Bronchial epithelial cell (primary cell): ENCODE data around the gene MRPS25. TPM values are rescaled to one million over a fixed set of nuclear protein-coding genes. Genes with fewer than 3 reads are reported as not detected.
"Not testable (repeated sequence)": the region's sequence is repeated elsewhere in the genome, so short reads cannot be mapped to it uniquely, and the experiment has no call there.

Experiments
- DNase-seq: peaks from one replicate; pipeline ENCODE4 v3.0.0-alpha.2; 2010; ENCODE audit warnings: low read depth
- FAIRE-seq: peaks from 2 replicates; lab custom pipeline; 2011; peaks lifted over from hg19 to GRCh38; lab: Jason Lieb, UNC
- H3K27me3 ChIP-seq: 2 replicates; pipeline ENCODE4 v1.5.1; 2011; ENCODE audit warnings: low read length; ENCODE audit not compliant: control insufficient read depth, insufficient read depth
- H3K36me3 ChIP-seq: 2 replicates; pipeline ENCODE4 v1.5.1; 2011; ENCODE audit warnings: low read length; ENCODE audit not compliant: control insufficient read depth, insufficient read depth
- H3K4me3 ChIP-seq: 2 replicates; pipeline ENCODE4 v1.5.1; 2011; ENCODE audit warnings: mild to moderate bottlenecking, low read depth, low read length, control low read depth
- total RNA-seq: library from RNA; depleted of rRNA; stranded (reverse); fragments of >200 nt; gene quantifications from 2 replicates; pipeline ENCODE4 v1.2.1, GENCODE V29; 2014
- TF ChIP-seq, protein P1 (sequence below): IDR thresholded peaks from 2 replicates; pipeline ENCODE4 v1.5.1; 2011; ENCODE audit warnings: mild to moderate bottlenecking, moderate library complexity, low read length, control low read depth, inconsistent platforms; ENCODE audit not compliant: insufficient read depth, severe bottlenecking

The MRPS25 gene
- total RNA-seq, 1 donor from 2014 or later = 11.1 TPM

DNA sequence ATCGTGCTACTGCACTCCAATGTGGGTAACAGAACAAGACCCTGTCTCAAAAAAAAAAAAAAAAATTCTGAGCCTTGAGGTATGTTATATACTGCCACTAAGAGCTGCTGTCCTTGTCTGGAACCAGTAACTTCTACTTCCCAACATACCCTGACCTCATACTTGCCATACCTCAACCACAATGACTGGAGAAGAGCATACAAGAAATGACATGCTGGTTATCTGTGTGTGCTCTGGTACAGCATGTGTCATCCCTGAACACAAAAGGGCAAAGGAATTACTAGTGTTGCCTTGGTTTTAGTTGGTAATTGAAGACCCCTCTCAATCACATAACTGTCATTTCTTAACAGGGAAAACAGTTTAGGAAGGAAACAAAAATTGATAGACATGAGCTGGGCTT is 54.5 kb downstream of the MRPS25 start:
- H3K27me3 ChIP-seq = no peaks in the 10 kb centered on the region
- DNase-seq = peak; percentile 73
- TF ChIP-seq, protein P1, sequence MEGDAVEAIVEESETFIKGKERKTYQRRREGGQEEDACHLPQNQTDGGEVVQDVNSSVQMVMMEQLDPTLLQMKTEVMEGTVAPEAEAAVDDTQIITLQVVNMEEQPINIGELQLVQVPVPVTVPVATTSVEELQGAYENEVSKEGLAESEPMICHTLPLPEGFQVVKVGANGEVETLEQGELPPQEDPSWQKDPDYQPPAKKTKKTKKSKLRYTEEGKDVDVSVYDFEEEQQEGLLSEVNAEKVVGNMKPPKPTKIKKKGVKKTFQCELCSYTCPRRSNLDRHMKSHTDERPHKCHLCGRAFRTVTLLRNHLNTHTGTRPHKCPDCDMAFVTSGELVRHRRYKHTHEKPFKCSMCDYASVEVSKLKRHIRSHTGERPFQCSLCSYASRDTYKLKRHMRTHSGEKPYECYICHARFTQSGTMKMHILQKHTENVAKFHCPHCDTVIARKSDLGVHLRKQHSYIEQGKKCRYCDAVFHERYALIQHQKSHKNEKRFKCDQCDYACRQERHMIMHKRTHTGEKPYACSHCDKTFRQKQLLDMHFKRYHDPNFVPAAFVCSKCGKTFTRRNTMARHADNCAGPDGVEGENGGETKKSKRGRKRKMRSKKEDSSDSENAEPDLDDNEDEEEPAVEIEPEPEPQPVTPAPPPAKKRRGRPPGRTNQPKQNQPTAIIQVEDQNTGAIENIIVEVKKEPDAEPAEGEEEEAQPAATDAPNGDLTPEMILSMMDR = no peak
- FAIRE-seq = peak; percentile 13
- H3K4me3 ChIP-seq = no peak overlapping the region
- peaks cover 8% of the 10 kb centered on the region for H3K36me3 ChIP-seq

GRCh38 chr3:15009167-15009566 is 55.9 kb downstream of the MRPS25 start:
- no peak overlapping the region for H3K4me3 ChIP-seq
- TF ChIP-seq, protein P1 = no peak
- peak; percentile 6 for DNase-seq
- peaks cover 7% of the 10 kb centered on the region for H3K36me3 ChIP-seq
- FAIRE-seq = no peak
- H3K27me3 ChIP-seq = no peaks in the 10 kb centered on the region

DNA sequence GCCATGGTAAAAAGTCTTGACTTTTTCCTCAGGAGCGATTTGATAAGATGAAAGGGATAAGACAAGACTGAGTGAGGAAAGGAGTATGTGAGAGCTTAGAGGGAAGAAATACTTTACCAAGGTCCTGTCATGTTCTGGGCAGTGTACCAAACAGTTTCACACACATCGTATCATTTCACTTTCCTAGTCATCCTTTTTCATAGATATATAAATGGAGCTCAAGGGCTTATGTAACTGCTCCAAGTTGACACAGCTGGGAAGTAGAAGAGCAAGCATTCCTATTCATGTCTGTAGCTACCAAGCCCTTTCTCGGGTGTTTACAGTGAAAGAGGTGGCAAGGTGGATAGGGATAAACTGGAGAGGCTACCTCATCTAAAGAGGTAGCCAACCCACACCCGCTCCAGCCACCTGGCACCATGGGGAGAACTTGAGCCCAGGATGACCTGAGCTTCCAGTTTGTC is 57.4 kb downstream of the MRPS25 start:
- DNase-seq (peak; percentile 73), FAIRE-seq (no peak)
- TF ChIP-seq, protein P1 = no peak
- Histone ChIP-seq H3K36me3 (no peaks in the 10 kb centered on the region), H3K27me3 (no peaks in the 10 kb centered on the region), H3K4me3 (no peak overlapping the region)

DNA sequence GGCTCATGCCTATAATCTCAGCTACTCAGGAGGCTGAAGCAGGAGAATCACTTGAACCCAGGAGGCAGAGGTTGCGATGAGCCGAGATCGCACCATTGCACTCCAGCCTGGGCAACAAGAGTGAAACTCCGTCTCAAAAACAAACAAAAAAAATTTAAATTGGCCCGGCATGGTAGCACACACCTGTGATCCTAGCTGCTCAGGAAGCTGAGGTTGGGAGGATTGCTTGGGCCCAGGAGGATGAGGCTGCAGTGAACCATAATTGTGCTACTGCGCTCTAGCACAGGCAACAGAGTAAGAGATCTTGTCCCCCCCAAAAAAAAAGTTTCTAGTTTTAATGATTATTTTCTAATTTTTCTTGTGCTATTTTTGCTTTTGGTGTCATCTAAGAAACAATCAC is 65.9 kb downstream of the MRPS25 start:
- not testable (repeated sequence) for DNase-seq, H3K27me3 ChIP-seq, FAIRE-seq, H3K4me3 ChIP-seq, H3K36me3 ChIP-seq

Other genes with a start within 250 kb of the MRPS25 start
- gene FGD5, start 246.4 kb downstream of the MRPS25 start, total RNA-seq = not detected in 2 replicates
- gene NR2C2, start 117.7 kb downstream of the MRPS25 start, total RNA-seq = 15.0 and 16.1 TPM in 2 replicates
- gene RBSN, start 33.8 kb upstream of the MRPS25 start, total RNA-seq = 31.5 and 32.9 TPM in 2 replicates
- 34.2 and 35.8 TPM in 2 replicates for gene CAPN7, start 140.9 kb upstream of the MRPS25 start, total RNA-seq